Natural killer cell treated with Interleukin-12 subunit alpha and Interleukin-12 subunit beta and Interleukin-15 and Interleukin-18, amount 100 ng/mL, for 72 hours (primary cell): ENCODE data around the gene SLC7A8. TPM values are rescaled to one million over a fixed set of nuclear protein-coding genes. Genes with fewer than 3 reads are reported as not detected.

Source experiments
- ATAC-seq, 2 donors: fragments of 150-1000 bp; cut with Tn5 transposase in 1 of 2; sonication (Bioruptor Pico), chemical (Tn5 transposase) in 1 of 2; 2 replicates each; pipeline ENCODE4 v1.10.0; 2021
- DNase-seq: peaks from one replicate; pipeline ENCODE4 v3.0.0; 2022; ENCODE audit warnings: low spot score
- H3K27ac Mint-ChIP-seq, 2 donors: 1 replicate in 1 of 2; 2 replicates in 1 of 2; pipeline ENCODE4 v1.8.0; 2022; ENCODE audit warnings: mixed read lengths in 2 of 2, mild to moderate bottlenecking in 1 of 2, moderate library complexity in 1 of 2
- H3K27me3 Mint-ChIP-seq, 2 donors: 1 replicate in 1 of 2; 2 replicates in 1 of 2; pipeline ENCODE4 v1.8.0; 2022; ENCODE audit warnings: mixed read lengths in 2 of 2
- H3K36me3 Mint-ChIP-seq: one replicate; pipeline ENCODE4 v1.8.0; 2022; ENCODE audit warnings: mixed read lengths
- H3K4me1 Mint-ChIP-seq, 2 donors: 1 replicate in 1 of 2; 2 replicates in 1 of 2; pipeline ENCODE4 v1.8.0; 2022; ENCODE audit warnings: low read depth in 2 of 2, mixed read lengths in 2 of 2, mild to moderate bottlenecking in 1 of 2
- H3K4me3 Mint-ChIP-seq: one replicate; pipeline ENCODE4 v1.8.0; 2022; ENCODE audit warnings: mixed read lengths
- H3K9me3 Mint-ChIP-seq: 2 replicates; pipeline ENCODE4 v1.8.0; 2022; ENCODE audit warnings: mixed read lengths
- total RNA-seq, 2 donors: library from RNA; stranded (reverse); gene quantifications; one replicate each; pipeline ENCODE4 v1.2.3, GENCODE V29; 2022

The SLC7A8 gene
- total RNA-seq, 2 donors from 2014 or later = 0.07 to 3.5 TPM

GRCh38 chr14:23127861-23128260 is 55.6 kb downstream of the SLC7A8 start:
- Mint-ChIP-seq H3K9me3 (no peaks in the 10 kb centered on the region), H3K27me3 (peaks cover 12 to 16% of the 10 kb centered on the region in 2 donors), H3K4me1 (no peaks in the 10 kb centered on the region), H3K36me3 (no peaks in the 10 kb centered on the region), H3K27ac (peak overlapping the region in 1 of 2 donors; percentile 31), H3K4me3 (no peak overlapping the region)
- no peak for ATAC-seq
- DNase-seq = peak; percentile 44

GRCh38 chr14:23126548-23127278 is 56.7 kb downstream of the SLC7A8 start:
- H3K9me3 Mint-ChIP-seq = no peaks in the 10 kb centered on the region
- H3K4me3 Mint-ChIP-seq = no peak overlapping the region
- H3K4me1 Mint-ChIP-seq = no peaks in the 10 kb centered on the region
- peaks cover 13 to 16% of the 10 kb centered on the region in 2 donors for H3K27me3 Mint-ChIP-seq
- H3K36me3 Mint-ChIP-seq = no peaks in the 10 kb centered on the region
- no peak overlapping the region for H3K27ac Mint-ChIP-seq
- DNase-seq (no peak), ATAC-seq (no peak)

GRCh38 chr14:23125933-23126524 is 57.4 kb downstream of the SLC7A8 start:
- H3K27me3 Mint-ChIP-seq = peaks cover 13% of the 10 kb centered on the region in 2 donors
- H3K4me3 Mint-ChIP-seq = no peak overlapping the region
- H3K36me3 Mint-ChIP-seq = no peaks in the 10 kb centered on the region
- peaks cover 6 to 7% of the 10 kb centered on the region in 2 donors for H3K4me1 Mint-ChIP-seq
- no peak for ATAC-seq
- H3K27ac Mint-ChIP-seq = no peak overlapping the region
- DNase-seq = no peak
- no peaks in the 10 kb centered on the region for H3K9me3 Mint-ChIP-seq

- Mint-ChIP-seq H3K9me3 (no peaks in the 10 kb centered on the region), H3K4me1 (peaks cover 12 to 15% of the 10 kb centered on the region in 2 donors), H3K27me3 (peaks cover 7 to 8% of the 10 kb centered on the region in 2 donors), H3K36me3 (no peaks in the 10 kb centered on the region), H3K27ac (no peak overlapping the region), H3K4me3 (no peak overlapping the region)
- no peak for DNase-seq
- ATAC-seq = no peak
Measured at GRCh38 chr14:23125011-23125410, 58.4 kb downstream of the SLC7A8 start.

- Mint-ChIP-seq H3K4me3 (no peak overlapping the region), H3K27ac (no peak overlapping the region), H3K9me3 (no peaks in the 10 kb centered on the region), H3K4me1 (peaks cover 12 to 15% of the 10 kb centered on the region in 2 donors), H3K27me3 (peaks cover 7 to 8% of the 10 kb centered on the region in 2 donors), H3K36me3 (no peaks in the 10 kb centered on the region)
- ATAC-seq (no peak), DNase-seq (no peak)
Measured at GRCh38 chr14:23124337-23124954, 59.0 kb downstream of the SLC7A8 start.

- H3K4me1 Mint-ChIP-seq = peaks cover 12 to 15% of the 10 kb centered on the region in 2 donors
- DNase-seq (peak; percentile 35), ATAC-seq (no peak)
- H3K27ac Mint-ChIP-seq = no peak overlapping the region
- H3K4me3 Mint-ChIP-seq = no peak overlapping the region
- no peaks in the 10 kb centered on the region for H3K36me3 Mint-ChIP-seq
- H3K27me3 Mint-ChIP-seq = peaks cover 0 to 3% of the 10 kb centered on the region in 2 donors
- no peaks in the 10 kb centered on the region for H3K9me3 Mint-ChIP-seq
Measured at GRCh38 chr14:23123419-23123818, 60.0 kb downstream of the SLC7A8 start.

- no peaks in the 10 kb centered on the region for H3K9me3 Mint-ChIP-seq
- peaks cover 12 to 15% of the 10 kb centered on the region in 2 donors for H3K4me1 Mint-ChIP-seq
- H3K27me3 Mint-ChIP-seq = peaks cover 0 to 3% of the 10 kb centered on the region in 2 donors
- H3K4me3 Mint-ChIP-seq = no peak overlapping the region
- no peak for ATAC-seq
- H3K27ac Mint-ChIP-seq = no peak overlapping the region
- DNase-seq = no peak
- H3K36me3 Mint-ChIP-seq = no peaks in the 10 kb centered on the region
Measured at GRCh38 chr14:23122086-23122485, 61.4 kb downstream of the SLC7A8 start.

GRCh38 chr14:23121361-23121771 is 62.1 kb downstream of the SLC7A8 start:
- ATAC-seq = peak in 1 of 2 donors; percentile 61
- no peaks in the 10 kb centered on the region for H3K9me3 Mint-ChIP-seq
- peak overlapping the region; percentile 22 to 67 for H3K27ac Mint-ChIP-seq
- H3K4me3 Mint-ChIP-seq = peak overlapping the region; percentile 60
- no peaks in the 10 kb centered on the region for H3K36me3 Mint-ChIP-seq
- H3K27me3 Mint-ChIP-seq = peaks cover 0 to 3% of the 10 kb centered on the region in 2 donors
- H3K4me1 Mint-ChIP-seq = peaks cover 12 to 15% of the 10 kb centered on the region in 2 donors
- DNase-seq = peak; percentile 53

- DNase-seq = peak; percentile 87
- Mint-ChIP-seq H3K27me3 (peaks cover 0 to 3% of the 10 kb centered on the region in 2 donors), H3K4me3 (peak overlapping the region; percentile 60), H3K9me3 (no peaks in the 10 kb centered on the region), H3K27ac (peak overlapping the region; percentile 22 to 67), H3K36me3 (no peaks in the 10 kb centered on the region), H3K4me1 (peaks cover 12 to 15% of the 10 kb centered on the region in 2 donors)
- peak; percentile 86 to 93 for ATAC-seq
Measured at GRCh38 chr14:23120541-23121251, 62.8 kb downstream of the SLC7A8 start.

- DNase-seq (peak; percentile 35), ATAC-seq (no peak)
- H3K27me3 Mint-ChIP-seq = peaks cover under 1 to 7% of the 10 kb centered on the region in 2 donors
- no peaks in the 10 kb centered on the region for H3K9me3 Mint-ChIP-seq
- H3K4me1 Mint-ChIP-seq = peaks cover 12 to 15% of the 10 kb centered on the region in 2 donors
- H3K4me3 Mint-ChIP-seq = no peak overlapping the region
- H3K36me3 Mint-ChIP-seq = no peaks in the 10 kb centered on the region
- H3K27ac Mint-ChIP-seq = no peak overlapping the region
Measured at GRCh38 chr14:23119363-23120327, 63.8 kb downstream of the SLC7A8 start.

- H3K27ac Mint-ChIP-seq = no peak within 1 kb of the TSS
- H3K4me3 Mint-ChIP-seq = no peak within 1 kb of the TSS
- H3K27me3 Mint-ChIP-seq = peaks cover 8 to 10% of the 10 kb centered on the region in 2 donors
- DNase-seq (peak; percentile 31), ATAC-seq (no peak)
- H3K4me1 Mint-ChIP-seq = peaks cover 12 to 15% of the 10 kb centered on the region in 2 donors
- no peaks in the 10 kb centered on the region for H3K9me3 Mint-ChIP-seq
- no peaks in the 10 kb centered on the region for H3K36me3 Mint-ChIP-seq
Measured at GRCh38 chr14:23118506-23119362, 64.7 kb downstream of the SLC7A8 start, which contains the start of gene CEBPE. CEBPE (minus strand) TSS chr14:23119255; CDS start chr14:23119091, 164 bp downstream.
